DND-41 (cell line): ENCODE results near the gene FBXL13.

Experiments used
- CTCF ChIP-seq: IDR thresholded peaks from 2 replicates; pipeline ENCODE4 v1.5.1; 2012; ENCODE audit warnings: borderline replicate concordance, low read length, moderate library complexity, mild to moderate bottlenecking; ENCODE audit not compliant: poor library complexity, severe bottlenecking; ENCODE audit errors: extremely low read depth
- EZH2 ChIP-seq: IDR thresholded peaks from 3 replicates; pipeline ENCODE4 v1.6.1; 2012; ENCODE audit warnings: borderline replicate concordance, low read depth, mild to moderate bottlenecking, moderate library complexity, low read length, inconsistent platforms; ENCODE audit not compliant: severe bottlenecking

GRCh38 chr7:102912742-102913141 lies 161.9 kb downstream of the FBXL13 start, which contains the start of gene LRRC17:
- no peak for TF ChIP-seq EZH2
- no peak for TF ChIP-seq CTCF
